DOHH2 (cell line): ENCODE data around the gene FCHSD2.

Experiments
- H3F3A ChIP-seq: fragments of 200-600 bp; sonication (generic), shearing (Covaris generic); 2 replicates; pipeline ENCODE4 v1.6.0; 2016; ENCODE audit warnings: antibody characterized with exemption, mild to moderate bottlenecking; ENCODE audit not compliant: control insufficient read depth, insufficient read depth
- H3K27ac ChIP-seq: fragments of 200-600 bp; sonication (generic); 2 replicates; pipeline ENCODE4 v1.5.1; 2014; ENCODE audit warnings: low read depth, mild to moderate bottlenecking, low read length, moderate library complexity
- H3K27me3 ChIP-seq: fragments of 200-600 bp; sonication (generic); 2 replicates; pipeline ENCODE4 v1.6.1; 2014; ENCODE audit warnings: mild to moderate bottlenecking, low read length, mixed read lengths; ENCODE audit not compliant: control insufficient read depth
- H3K36me3 ChIP-seq: fragments of 200-600 bp; sonication (generic); 2 replicates; pipeline ENCODE4 v1.6.1; 2014; ENCODE audit warnings: mild to moderate bottlenecking, low read length, moderate library complexity, mixed read lengths; ENCODE audit not compliant: control insufficient read depth
- H3K4me1 ChIP-seq: fragments of 200-600 bp; sonication (generic); 2 replicates; pipeline ENCODE4 v1.6.1; 2014; ENCODE audit warnings: mild to moderate bottlenecking, low read length, mixed read lengths; ENCODE audit not compliant: control insufficient read depth
- H3K4me2 ChIP-seq: fragments of 200-600 bp; sonication (generic); 2 replicates; pipeline ENCODE4 v1.6.0; 2014; ENCODE audit warnings: mild to moderate bottlenecking, low read length, moderate library complexity
- H3K4me3 ChIP-seq: fragments of 200-600 bp; sonication (generic); 2 replicates; pipeline ENCODE4 v1.5.1; 2014; ENCODE audit warnings: mild to moderate bottlenecking, low read length, mixed read lengths
- H3K79me2 ChIP-seq: fragments of 200-600 bp; sonication (generic); 2 replicates; pipeline ENCODE4 v1.6.1; 2014; ENCODE audit warnings: mild to moderate bottlenecking, low read length, mixed read lengths; ENCODE audit not compliant: control insufficient read depth
- H3K9me2 ChIP-seq: fragments of 200-600 bp; sonication (generic); replicated peaks from 2 replicates; pipeline ENCODE4 v1.6.1; 2014; ENCODE audit warnings: mild to moderate bottlenecking, low read length, mixed read lengths; ENCODE audit not compliant: control insufficient read depth
- H3K9me3 ChIP-seq: fragments of 200-600 bp; sonication (generic); 2 replicates; pipeline ENCODE4 v1.6.1; 2014; ENCODE audit warnings: antibody characterized with exemption, low read length, mixed read lengths; ENCODE audit not compliant: control insufficient read depth, insufficient read depth
- H4K20me1 ChIP-seq: fragments of 200-600 bp; sonication (generic); 2 replicates; pipeline ENCODE4 v1.6.0; 2014; ENCODE audit warnings: low read depth, mild to moderate bottlenecking, antibody characterized with exemption, low read length, moderate library complexity; ENCODE audit not compliant: control insufficient read depth, insufficient read depth
- EZH2phosphoT487 ChIP-seq: fragments of 200-600 bp; sonication (generic); IDR thresholded peaks from 2 replicates; pipeline ENCODE4 v1.6.1; 2017; ENCODE audit warnings: borderline replicate concordance, mild to moderate bottlenecking, antibody characterized with exemption, low read length, moderate library complexity, mixed read lengths
- TF ChIP-seq, protein P1 (sequence below): fragments of 200-600 bp; sonication (generic); IDR thresholded peaks from one replicate; pipeline ENCODE4 v1.5.1; 2014; ENCODE audit warnings: antibody characterized with exemption, mild to moderate bottlenecking, low read depth, low read length; ENCODE audit not compliant: poor library complexity, severe bottlenecking

Gene FCHSD2

DNA sequence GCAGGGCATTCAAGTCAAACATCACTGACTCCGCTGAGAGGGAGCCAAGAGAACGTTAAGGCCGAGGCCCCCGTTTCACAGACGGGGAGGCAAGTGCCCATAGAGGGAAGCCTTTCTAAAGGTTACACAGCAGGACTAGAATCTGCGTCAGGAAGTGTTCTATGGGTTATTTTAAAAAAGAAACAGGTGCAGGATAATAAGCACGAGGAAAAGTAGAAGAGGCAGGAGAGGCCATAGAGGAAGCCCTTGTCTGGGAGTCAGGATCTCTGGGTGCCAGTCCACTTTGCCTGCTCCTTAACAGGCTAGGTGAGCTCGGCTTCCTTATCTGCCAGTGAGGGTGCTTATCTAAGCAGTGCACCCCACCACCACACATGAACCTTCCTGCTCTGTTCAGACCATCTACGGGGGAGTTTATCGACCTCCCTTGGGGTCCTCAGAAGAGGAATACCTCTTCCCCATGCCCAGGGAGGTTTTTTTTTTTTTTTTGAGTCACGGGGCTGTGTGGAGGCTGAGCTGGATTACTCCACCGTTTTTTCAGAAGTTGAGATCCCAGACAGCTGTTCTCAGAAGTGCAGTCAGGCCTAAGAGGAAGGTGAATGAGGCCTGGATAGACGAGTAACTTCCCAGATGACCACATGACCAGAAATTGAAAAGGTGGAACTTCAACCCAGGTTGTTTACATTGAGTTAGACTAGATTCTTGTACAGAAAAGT lies 1.2 kb upstream of the FCHSD2 start:
- peak overlapping the region; percentile 98 for H3K27ac ChIP-seq
- peaks cover 15% of the 10 kb centered on the region for H3F3A ChIP-seq

GRCh38 chr11:73141309-73142127 lies 600 bp downstream of the FCHSD2 start:
- peaks cover 54% of the 10 kb centered on the region for H3K36me3 ChIP-seq
- no peaks in the 10 kb centered on the region for H3K9me3 ChIP-seq
- no peaks in the 10 kb centered on the region for H3K9me2 ChIP-seq
- no peaks in the 10 kb centered on the region for H3K27me3 ChIP-seq
- H3K4me2 ChIP-seq: peak overlapping the region; percentile 87
- TF ChIP-seq, protein P1, sequence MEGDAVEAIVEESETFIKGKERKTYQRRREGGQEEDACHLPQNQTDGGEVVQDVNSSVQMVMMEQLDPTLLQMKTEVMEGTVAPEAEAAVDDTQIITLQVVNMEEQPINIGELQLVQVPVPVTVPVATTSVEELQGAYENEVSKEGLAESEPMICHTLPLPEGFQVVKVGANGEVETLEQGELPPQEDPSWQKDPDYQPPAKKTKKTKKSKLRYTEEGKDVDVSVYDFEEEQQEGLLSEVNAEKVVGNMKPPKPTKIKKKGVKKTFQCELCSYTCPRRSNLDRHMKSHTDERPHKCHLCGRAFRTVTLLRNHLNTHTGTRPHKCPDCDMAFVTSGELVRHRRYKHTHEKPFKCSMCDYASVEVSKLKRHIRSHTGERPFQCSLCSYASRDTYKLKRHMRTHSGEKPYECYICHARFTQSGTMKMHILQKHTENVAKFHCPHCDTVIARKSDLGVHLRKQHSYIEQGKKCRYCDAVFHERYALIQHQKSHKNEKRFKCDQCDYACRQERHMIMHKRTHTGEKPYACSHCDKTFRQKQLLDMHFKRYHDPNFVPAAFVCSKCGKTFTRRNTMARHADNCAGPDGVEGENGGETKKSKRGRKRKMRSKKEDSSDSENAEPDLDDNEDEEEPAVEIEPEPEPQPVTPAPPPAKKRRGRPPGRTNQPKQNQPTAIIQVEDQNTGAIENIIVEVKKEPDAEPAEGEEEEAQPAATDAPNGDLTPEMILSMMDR: no peak
- no peak for TF ChIP-seq EZH2phosphoT487
- H3K79me2 ChIP-seq: peaks cover 59% of the 10 kb centered on the region
- H3K4me3 ChIP-seq: peak overlapping the region; percentile 92
- H3K4me1 ChIP-seq: peaks cover 68% of the 10 kb centered on the region
- peak overlapping the region; percentile 98 for H3K27ac ChIP-seq
- H4K20me1 ChIP-seq: no peaks in the 10 kb centered on the region
- H3F3A ChIP-seq: peaks cover 15% of the 10 kb centered on the region

More for the DNA sequence above, 1.2 kb upstream of the FCHSD2 start:
- Histone ChIP-seq H3K79me2 (peaks cover 42% of the 10 kb centered on the region), H3K4me1 (peaks cover 68% of the 10 kb centered on the region), H4K20me1 (no peaks in the 10 kb centered on the region), H3K36me3 (peaks cover 36% of the 10 kb centered on the region), H3K4me2 (peak overlapping the region; percentile 83), H3K4me3 (peak overlapping the region; percentile 92), H3K9me3 (no peaks in the 10 kb centered on the region), H3K27me3 (no peaks in the 10 kb centered on the region), H3K9me2 (no peaks in the 10 kb centered on the region)
- TF ChIP-seq, protein P1: no peak
- TF ChIP-seq EZH2phosphoT487: no peak

GRCh38 chr11:73141031-73141308 lies 1.1 kb downstream of the FCHSD2 start:
- H3K79me2 ChIP-seq: peaks cover 65% of the 10 kb centered on the region
- peak overlapping the region; percentile 98 for H3K27ac ChIP-seq
- no peaks in the 10 kb centered on the region for H3K27me3 ChIP-seq
- TF ChIP-seq EZH2phosphoT487: no peak
- TF ChIP-seq, protein P1: no peak
- peaks cover 59% of the 10 kb centered on the region for H3K36me3 ChIP-seq
- peaks cover 66% of the 10 kb centered on the region for H3K4me1 ChIP-seq
- no peaks in the 10 kb centered on the region for H4K20me1 ChIP-seq
- H3K4me2 ChIP-seq: peak overlapping the region; percentile 87
- peaks cover 15% of the 10 kb centered on the region for H3F3A ChIP-seq
- H3K9me3 ChIP-seq: no peaks in the 10 kb centered on the region
- H3K4me3 ChIP-seq: peak overlapping the region; percentile 92
- H3K9me2 ChIP-seq: no peaks in the 10 kb centered on the region
